Glutamatergic neuron (in vitro differentiated cells): ENCODE data around the gene DHRS2. TPM values are rescaled to one million over a fixed set of nuclear protein-coding genes. Genes with fewer than 3 reads are reported as not detected.

Experiments
- DNase-seq: peaks from one replicate; pipeline ENCODE4 v3.0.0; 2022
- H3K27ac Mint-ChIP-seq: one replicate; pipeline ENCODE4 v1.8.0; 2020; ENCODE audit warnings: mild to moderate bottlenecking, mixed read lengths, inconsistent platforms; ENCODE audit not compliant: unreplicated experiment
- H3K27me3 Mint-ChIP-seq: one replicate; pipeline ENCODE4 v1.8.0; 2020; ENCODE audit warnings: mild to moderate bottlenecking, moderate library complexity, mixed read lengths, inconsistent platforms; ENCODE audit not compliant: unreplicated experiment
- H3K36me3 Mint-ChIP-seq: one replicate; pipeline ENCODE4 v1.8.0; 2020; ENCODE audit warnings: mild to moderate bottlenecking, mixed read lengths, inconsistent platforms; ENCODE audit not compliant: unreplicated experiment
- H3K4me1 Mint-ChIP-seq: one replicate; pipeline ENCODE4 v1.8.0; 2020; ENCODE audit warnings: mild to moderate bottlenecking, low read depth, mixed read lengths, inconsistent platforms; ENCODE audit not compliant: unreplicated experiment
- H3K4me3 Mint-ChIP-seq: one replicate; pipeline ENCODE4 v1.8.0; 2020; ENCODE audit warnings: mild to moderate bottlenecking, mixed read lengths, inconsistent platforms; ENCODE audit not compliant: unreplicated experiment
- H3K9me3 Mint-ChIP-seq: one replicate; pipeline ENCODE4 v1.8.0; 2020; ENCODE audit warnings: mild to moderate bottlenecking, moderate library complexity, mixed read lengths, inconsistent platforms; ENCODE audit not compliant: unreplicated experiment
- total RNA-seq: library from RNA; stranded (reverse); fragmentation: NEBNext Ultra II Directional; extraction: Animal tissue kit (Norgen Biotek cat#: 25700); gene quantifications from one replicate; pipeline ENCODE4 v1.2.1, GENCODE V29; 2021; ENCODE audit not compliant: unreplicated experiment
- TF ChIP-seq, protein P1 (sequence below): fragments of 200-600 bp; sonication (generic); IDR thresholded peaks from one replicate; pipeline ENCODE4 v1.5.0; 2021; ENCODE audit not compliant: partially characterized antibody, unreplicated experiment

Gene DHRS2
- total RNA-seq, 1 donor from 2014 or later = 0.42 TPM

DNA sequence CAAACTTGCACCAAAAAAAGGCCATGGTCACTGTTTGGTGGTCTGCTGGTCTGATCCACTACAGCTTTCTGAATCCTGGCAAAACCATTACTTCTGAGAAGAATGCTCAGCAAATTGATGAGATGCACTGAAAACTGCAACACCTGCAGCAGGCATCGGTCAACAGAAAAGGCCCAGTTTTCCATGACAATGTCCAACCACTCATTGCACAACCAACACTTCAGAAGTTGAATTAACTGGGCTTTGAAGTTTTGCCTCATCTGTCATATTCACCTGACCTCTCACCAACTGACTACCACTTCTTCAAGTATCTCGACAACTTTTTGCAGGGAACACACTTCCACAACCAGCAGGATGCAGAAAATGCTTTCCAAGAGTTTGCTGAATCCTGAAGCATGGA is 7.0 kb upstream of the DHRS2 start:
- no peak overlapping the region for H3K27ac Mint-ChIP-seq
- no peak for DNase-seq

DNA sequence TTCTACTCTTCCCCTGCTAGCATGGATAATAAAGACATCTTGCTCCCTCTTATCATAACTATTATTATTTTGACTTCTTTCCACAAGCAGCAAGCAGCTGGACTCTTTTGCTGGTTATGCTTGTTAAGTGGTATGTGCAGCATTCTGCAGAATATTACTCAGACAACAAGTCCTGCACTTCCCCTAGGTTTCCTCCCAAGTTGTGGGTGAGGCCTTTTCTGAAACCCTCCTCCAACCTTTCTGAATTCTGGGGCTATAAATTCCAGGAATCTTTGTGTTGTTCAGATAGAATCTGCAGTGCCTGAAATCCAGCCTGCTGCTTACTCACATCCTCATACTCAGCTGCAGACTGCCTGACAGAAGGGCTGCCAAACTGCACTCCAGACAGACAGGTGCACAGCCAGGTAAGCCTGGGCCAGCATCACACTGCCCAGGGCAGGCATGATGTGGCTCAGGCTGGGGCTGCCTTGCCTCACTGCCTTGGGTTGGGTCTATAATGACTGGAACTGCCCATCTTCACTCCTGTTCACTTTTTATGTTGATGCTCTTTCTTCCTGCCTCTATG is 6.2 kb upstream of the DHRS2 start:
- H3K36me3 Mint-ChIP-seq = peaks cover under 1% of the 10 kb centered on the region
- H3K27ac Mint-ChIP-seq = no peak overlapping the region
- H3K4me3 Mint-ChIP-seq = no peak overlapping the region
- H3K27me3 Mint-ChIP-seq = peaks cover 2% of the 10 kb centered on the region
- peaks cover 18% of the 10 kb centered on the region for H3K4me1 Mint-ChIP-seq
- TF ChIP-seq, protein P1, sequence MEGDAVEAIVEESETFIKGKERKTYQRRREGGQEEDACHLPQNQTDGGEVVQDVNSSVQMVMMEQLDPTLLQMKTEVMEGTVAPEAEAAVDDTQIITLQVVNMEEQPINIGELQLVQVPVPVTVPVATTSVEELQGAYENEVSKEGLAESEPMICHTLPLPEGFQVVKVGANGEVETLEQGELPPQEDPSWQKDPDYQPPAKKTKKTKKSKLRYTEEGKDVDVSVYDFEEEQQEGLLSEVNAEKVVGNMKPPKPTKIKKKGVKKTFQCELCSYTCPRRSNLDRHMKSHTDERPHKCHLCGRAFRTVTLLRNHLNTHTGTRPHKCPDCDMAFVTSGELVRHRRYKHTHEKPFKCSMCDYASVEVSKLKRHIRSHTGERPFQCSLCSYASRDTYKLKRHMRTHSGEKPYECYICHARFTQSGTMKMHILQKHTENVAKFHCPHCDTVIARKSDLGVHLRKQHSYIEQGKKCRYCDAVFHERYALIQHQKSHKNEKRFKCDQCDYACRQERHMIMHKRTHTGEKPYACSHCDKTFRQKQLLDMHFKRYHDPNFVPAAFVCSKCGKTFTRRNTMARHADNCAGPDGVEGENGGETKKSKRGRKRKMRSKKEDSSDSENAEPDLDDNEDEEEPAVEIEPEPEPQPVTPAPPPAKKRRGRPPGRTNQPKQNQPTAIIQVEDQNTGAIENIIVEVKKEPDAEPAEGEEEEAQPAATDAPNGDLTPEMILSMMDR = no peak
- peaks cover 6% of the 10 kb centered on the region for H3K9me3 Mint-ChIP-seq
- DNase-seq = no peak

More for the DNA sequence above, 7.0 kb upstream of the DHRS2 start:
- H3K4me1 Mint-ChIP-seq = peaks cover 18% of the 10 kb centered on the region
- peaks cover 5% of the 10 kb centered on the region for H3K36me3 Mint-ChIP-seq
- TF ChIP-seq, protein P1 = no peak
- peaks cover 4% of the 10 kb centered on the region for H3K9me3 Mint-ChIP-seq
- H3K27me3 Mint-ChIP-seq = peaks cover 2% of the 10 kb centered on the region
- no peak overlapping the region for H3K4me3 Mint-ChIP-seq

DNA sequence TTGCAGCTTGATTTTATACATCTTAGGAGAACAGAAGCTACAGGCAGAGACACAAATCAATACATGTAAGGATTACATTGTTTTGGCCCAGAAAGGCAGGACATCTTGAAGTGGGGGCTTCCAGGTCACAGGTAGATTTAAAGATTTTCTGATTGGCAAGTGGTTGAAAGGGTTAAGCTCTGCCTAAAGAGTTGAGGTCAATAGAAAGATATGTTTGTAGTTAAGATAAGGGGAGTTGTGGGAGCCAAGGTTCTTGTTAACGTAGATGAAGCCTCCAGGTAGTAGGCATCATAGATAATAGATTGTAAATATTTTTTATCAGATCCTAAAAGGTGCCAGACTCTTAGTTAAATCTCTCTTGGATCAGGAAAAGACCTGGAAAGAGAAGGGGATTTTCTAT is 5.5 kb upstream of the DHRS2 start:
- no peak overlapping the region for H3K4me3 Mint-ChIP-seq
- H3K9me3 Mint-ChIP-seq = peaks cover 4% of the 10 kb centered on the region
- no peak for DNase-seq
- TF ChIP-seq, protein P1 = no peak
- no peaks in the 10 kb centered on the region for H3K36me3 Mint-ChIP-seq
- peaks cover 18% of the 10 kb centered on the region for H3K4me1 Mint-ChIP-seq
- H3K27me3 Mint-ChIP-seq = peaks cover 3% of the 10 kb centered on the region
- no peak overlapping the region for H3K27ac Mint-ChIP-seq

DNA sequence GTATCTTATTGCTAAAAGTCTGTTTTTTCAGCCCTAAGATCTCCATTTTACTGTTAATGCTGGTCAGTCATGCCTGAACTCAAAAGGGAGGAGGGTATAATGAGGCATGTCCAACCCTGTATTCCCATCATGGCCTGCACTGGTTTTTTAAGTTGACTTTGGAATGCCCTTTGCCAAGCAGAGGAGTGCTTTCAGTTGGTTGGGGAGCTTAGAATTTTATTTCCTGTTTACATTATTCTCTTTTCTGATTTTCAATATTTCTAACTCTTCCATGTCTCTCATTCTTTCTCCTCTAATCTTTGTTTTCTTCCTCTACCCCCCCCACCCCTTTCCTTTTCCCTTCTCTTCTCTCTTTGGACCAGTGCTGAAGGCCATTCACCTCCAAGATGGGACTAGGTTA is 4.9 kb upstream of the DHRS2 start:
- DNase-seq = no peak
- TF ChIP-seq, protein P1 = no peak
- no peaks in the 10 kb centered on the region for H3K36me3 Mint-ChIP-seq
- no peak overlapping the region for H3K4me3 Mint-ChIP-seq
- H3K4me1 Mint-ChIP-seq = peaks cover 18% of the 10 kb centered on the region
- no peak overlapping the region for H3K27ac Mint-ChIP-seq
- peaks cover 3% of the 10 kb centered on the region for H3K27me3 Mint-ChIP-seq
- peaks cover 4% of the 10 kb centered on the region for H3K9me3 Mint-ChIP-seq

DNA sequence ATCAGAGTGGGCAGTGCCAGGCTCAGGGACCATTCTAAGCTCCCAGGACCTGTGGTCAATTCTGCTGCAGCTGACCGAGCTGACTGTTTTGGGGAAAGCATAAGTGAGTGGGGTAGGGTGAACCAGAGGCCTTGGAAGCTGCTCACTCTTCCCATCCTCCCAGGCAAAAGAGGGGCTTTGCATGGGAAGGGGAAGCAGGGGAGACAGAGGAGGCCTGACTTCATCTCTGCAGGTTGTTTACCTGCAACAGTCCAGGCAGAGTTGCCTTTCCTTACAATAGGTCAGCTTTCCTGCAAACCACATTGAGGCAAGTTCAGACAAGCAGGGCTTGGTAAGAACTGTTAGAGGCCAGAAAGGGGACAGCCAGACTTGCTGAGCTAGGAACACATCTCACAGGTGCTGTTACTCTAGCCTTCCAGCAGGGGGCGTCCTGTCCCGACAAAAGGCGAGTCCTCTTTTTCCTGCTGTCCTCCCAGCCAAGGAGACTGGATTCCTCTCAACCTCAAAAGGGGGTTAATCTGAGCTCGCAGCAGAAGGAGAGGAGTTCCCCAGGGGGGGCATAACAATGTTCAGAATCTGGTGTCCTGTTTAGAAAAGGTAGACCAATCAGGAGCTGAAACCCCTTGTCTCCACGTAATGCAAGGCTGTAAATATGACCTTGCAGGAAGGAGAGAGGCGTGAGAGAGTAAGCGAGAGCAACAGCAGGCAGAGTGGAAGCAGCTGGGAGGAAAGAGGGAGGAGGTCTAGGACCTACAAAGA is 4.3 kb upstream of the DHRS2 start:
- H3K27me3 Mint-ChIP-seq = peaks cover 3% of the 10 kb centered on the region
- peak overlapping the region; percentile 68 for H3K4me3 Mint-ChIP-seq
- no peaks in the 10 kb centered on the region for H3K36me3 Mint-ChIP-seq
- peak; percentile 92 for DNase-seq
- TF ChIP-seq, protein P1 = peak; percentile 96
- peaks cover 18% of the 10 kb centered on the region for H3K4me1 Mint-ChIP-seq
- H3K9me3 Mint-ChIP-seq = peaks cover 4% of the 10 kb centered on the region
- peak overlapping the region; percentile 93 for H3K27ac Mint-ChIP-seq
